ENCODE results near the gene PROP1.

- TF ChIP-seq POLR2A (IDR thresholded peaks at IDR 0.05; ENCODE audit: borderline replicate concordance, extremely low read depth, insufficient read depth, insufficient read length): no peak
- TF ChIP-seq RAD21 (IDR thresholded peaks at IDR 0.05; ENCODE audit: low read depth): no peak
- TF ChIP-seq, protein P1, sequence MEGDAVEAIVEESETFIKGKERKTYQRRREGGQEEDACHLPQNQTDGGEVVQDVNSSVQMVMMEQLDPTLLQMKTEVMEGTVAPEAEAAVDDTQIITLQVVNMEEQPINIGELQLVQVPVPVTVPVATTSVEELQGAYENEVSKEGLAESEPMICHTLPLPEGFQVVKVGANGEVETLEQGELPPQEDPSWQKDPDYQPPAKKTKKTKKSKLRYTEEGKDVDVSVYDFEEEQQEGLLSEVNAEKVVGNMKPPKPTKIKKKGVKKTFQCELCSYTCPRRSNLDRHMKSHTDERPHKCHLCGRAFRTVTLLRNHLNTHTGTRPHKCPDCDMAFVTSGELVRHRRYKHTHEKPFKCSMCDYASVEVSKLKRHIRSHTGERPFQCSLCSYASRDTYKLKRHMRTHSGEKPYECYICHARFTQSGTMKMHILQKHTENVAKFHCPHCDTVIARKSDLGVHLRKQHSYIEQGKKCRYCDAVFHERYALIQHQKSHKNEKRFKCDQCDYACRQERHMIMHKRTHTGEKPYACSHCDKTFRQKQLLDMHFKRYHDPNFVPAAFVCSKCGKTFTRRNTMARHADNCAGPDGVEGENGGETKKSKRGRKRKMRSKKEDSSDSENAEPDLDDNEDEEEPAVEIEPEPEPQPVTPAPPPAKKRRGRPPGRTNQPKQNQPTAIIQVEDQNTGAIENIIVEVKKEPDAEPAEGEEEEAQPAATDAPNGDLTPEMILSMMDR (IDR thresholded peaks at IDR 0.05 in 2 of 3, conservative IDR thresholded peaks at IDR 0.05 in 1 of 3; ENCODE audit: borderline replicate concordance in 1 of 3, insufficient read depth in 1 of 3, low read depth in 2 of 3, low read length in 2 of 3): no peak
- no peak for TF ChIP-seq CEBPB (IDR thresholded peaks at IDR 0.05; ENCODE audit: low read depth)
- TF ChIP-seq TCF7L2 (IDR thresholded peaks at IDR 0.05; ENCODE audit: borderline replicate concordance, extremely low read depth, insufficient read depth, insufficient read length): no peak
- TF ChIP-seq EZH2phosphoT487 (IDR thresholded peaks at IDR 0.05; ENCODE audit: borderline replicate concordance): no peak
- no peak for TF ChIP-seq EZH2 (IDR thresholded peaks at IDR 0.05)
- no peak for TF ChIP-seq POLR2AphosphoS5 (IDR thresholded peaks at IDR 0.05; ENCODE audit: low read depth, low read length)
- no peak for TF ChIP-seq SP1 (IDR thresholded peaks at IDR 0.05; ENCODE audit: low read depth)
- TF ChIP-seq YY1 (IDR thresholded peaks at IDR 0.05; ENCODE audit: extremely low read depth, insufficient replicate concordance, low read depth, low read length): no peak
- TF ChIP-seq CBX3 (IDR thresholded peaks at IDR 0.05; ENCODE audit: low read depth): no peak
- no peak for TF ChIP-seq EGR1 (IDR thresholded peaks at IDR 0.05; ENCODE audit: low read depth)
- TF ChIP-seq, protein P2, sequence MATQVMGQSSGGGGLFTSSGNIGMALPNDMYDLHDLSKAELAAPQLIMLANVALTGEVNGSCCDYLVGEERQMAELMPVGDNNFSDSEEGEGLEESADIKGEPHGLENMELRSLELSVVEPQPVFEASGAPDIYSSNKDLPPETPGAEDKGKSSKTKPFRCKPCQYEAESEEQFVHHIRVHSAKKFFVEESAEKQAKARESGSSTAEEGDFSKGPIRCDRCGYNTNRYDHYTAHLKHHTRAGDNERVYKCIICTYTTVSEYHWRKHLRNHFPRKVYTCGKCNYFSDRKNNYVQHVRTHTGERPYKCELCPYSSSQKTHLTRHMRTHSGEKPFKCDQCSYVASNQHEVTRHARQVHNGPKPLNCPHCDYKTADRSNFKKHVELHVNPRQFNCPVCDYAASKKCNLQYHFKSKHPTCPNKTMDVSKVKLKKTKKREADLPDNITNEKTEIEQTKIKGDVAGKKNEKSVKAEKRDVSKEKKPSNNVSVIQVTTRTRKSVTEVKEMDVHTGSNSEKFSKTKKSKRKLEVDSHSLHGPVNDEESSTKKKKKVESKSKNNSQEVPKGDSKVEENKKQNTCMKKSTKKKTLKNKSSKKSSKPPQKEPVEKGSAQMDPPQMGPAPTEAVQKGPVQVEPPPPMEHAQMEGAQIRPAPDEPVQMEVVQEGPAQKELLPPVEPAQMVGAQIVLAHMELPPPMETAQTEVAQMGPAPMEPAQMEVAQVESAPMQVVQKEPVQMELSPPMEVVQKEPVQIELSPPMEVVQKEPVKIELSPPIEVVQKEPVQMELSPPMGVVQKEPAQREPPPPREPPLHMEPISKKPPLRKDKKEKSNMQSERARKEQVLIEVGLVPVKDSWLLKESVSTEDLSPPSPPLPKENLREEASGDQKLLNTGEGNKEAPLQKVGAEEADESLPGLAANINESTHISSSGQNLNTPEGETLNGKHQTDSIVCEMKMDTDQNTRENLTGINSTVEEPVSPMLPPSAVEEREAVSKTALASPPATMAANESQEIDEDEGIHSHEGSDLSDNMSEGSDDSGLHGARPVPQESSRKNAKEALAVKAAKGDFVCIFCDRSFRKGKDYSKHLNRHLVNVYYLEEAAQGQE (IDR thresholded peaks at IDR 0.05; ENCODE audit: low read depth): no peak
- TF ChIP-seq SIN3A (IDR thresholded peaks at IDR 0.05; ENCODE audit: low read depth): no peak
Measured at GRCh38 chr5:177981296-177982071, 14.6 kb downstream of the PROP1 start.
